GM21529 (cell line): ENCODE results near the gene DOCK9.
"Not testable (repeated sequence)": the region's sequence is repeated elsewhere in the genome, so short reads cannot be mapped to it uniquely, and the experiment has no call there.

Experiments
- ATAC-seq: cut with Tn5 transposase; IDR thresholded peaks from one replicate; pipeline ENCODE4 v1.9.1; 2021; ENCODE audit not compliant: unreplicated experiment

DOCK9 gene

DNA sequence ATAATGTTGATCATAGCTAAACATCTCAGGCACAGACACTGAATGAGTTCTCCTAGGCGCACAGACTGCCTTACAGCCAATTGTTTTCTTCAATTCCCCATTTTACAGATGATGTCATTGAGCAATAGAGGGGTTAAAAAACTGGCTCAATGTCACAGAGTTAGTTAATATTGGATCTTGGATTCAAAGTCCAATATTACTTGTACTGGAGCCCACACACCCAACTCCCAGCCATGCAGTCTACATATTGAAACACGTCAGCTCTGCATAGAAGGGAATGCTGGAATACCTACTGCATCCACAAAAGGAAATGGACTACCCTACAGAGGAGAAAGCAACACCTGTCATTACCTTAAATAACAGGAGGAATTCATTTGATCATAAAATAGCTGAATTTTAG is 149.2 kb downstream of the DOCK9 start:
- ATAC-seq = no peak

DNA sequence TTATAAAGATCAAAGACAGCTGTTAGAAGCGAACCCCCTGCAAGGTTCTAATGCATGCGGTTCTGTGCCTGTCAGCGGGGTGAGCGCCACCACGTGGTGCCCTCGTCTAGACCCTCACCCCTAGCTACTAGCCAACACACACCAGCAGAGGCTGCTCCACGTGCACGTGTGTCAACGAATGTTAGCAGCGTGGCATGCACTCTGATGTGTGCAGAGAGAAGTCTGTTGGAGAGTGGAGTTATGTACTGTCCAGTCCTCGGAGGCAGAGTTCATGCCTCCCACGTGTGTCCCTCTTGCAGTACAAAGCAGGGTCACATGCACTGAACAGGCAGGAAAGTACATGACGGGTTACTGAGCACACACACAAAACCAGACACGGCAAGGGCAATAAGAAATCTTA is 150.4 kb downstream of the DOCK9 start:
- no peak for ATAC-seq

DNA sequence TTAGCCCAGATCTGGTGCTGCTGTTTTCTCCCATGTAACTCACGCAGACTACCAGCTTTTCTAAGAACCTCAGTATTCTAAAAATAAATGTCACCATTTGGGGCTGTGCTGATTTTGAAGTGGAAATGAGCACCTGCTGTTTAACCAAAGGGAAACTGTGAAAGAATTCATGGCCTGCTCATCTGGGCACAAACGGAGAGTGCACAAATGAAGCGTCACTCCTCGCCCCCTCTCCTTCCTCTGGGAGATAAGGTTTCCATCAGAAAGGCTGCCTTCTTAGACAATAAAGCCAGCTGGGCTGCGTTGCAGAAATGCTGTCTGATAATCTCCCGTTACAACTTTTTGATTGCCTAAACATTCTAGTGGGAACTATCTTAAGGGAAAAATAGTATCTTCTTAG is 151.7 kb downstream of the DOCK9 start:
- no peak for ATAC-seq

DNA sequence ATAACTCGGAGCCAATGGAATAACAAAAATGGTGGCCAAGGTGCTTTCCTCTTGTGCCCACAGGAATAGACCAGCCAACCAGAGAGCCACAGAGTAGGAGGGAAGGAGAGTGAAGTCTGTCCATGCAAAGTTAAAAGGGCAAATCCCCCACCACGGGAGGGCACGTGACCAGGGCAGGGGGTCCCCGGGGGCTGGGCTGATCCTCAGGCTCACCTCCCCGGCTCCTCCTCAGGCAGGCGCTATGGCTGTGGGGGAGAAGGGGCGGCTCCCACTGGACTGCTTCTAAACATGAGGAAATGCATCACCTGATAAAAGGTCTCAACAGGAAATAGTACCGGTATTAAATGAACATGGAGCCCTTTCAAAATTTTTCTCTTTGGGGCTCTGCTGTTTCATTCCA is 152.2 kb downstream of the DOCK9 start:
- ATAC-seq = no peak

DNA sequence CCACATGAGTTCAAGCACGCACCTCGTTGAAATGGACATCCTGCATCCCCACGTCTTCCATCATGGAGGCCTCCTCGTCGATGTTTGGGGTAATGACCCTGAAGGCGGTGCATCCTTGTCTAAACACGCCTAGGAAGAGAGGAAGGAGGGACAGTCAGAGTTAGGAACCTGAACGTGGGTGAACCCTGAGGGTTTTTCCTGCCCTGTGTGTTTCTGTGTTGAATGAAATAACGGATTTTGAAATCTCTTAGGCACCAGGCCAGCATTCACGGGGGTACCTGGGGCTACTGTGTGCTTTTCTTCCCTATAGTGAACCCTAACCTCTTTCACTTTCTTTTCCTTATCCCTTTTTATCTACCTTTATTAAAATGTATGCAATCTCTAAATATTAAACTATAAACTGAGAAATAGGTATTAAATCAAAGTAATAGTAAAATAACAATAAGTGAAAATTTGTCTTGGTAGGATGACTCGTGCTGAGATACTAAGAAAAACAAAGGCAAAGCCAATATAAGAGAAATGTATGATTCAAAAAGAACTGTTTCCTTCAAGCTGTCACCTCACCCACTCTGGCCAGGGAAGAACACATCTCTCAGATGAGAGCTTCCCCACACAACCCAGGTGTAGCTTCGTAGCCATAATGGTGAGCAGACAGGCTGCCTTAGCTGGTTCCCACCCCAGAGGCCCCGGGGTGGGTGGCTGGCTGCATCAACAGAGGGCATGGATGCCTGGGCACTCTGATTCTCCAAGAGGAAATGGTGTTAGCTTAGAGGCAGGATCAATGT is 153.3 kb downstream of the DOCK9 start:
- ATAC-seq = no peak

GRCh38 chr13:98823442-98823841 is 154.4 kb downstream of the DOCK9 start:
- no peak for ATAC-seq

DNA sequence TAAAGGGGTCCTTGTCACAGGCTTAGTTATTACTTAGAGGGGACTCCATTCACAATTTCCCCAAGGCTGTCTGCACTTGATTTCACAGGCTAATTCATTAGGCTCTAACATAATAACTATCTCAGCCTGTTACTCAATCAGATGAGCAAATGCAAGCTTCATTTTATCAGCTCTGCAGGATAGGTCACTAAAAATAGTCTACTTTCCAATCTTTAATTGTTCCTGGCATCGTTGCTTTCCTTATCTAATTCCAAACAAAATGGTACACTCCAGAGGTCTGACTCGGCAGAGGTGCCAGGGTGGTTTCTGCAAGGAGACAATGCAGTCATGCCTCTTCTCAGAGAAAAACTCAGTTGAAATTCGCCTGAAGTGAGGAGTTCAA is 155.6 kb downstream of the DOCK9 start:
- no peak for ATAC-seq

DNA sequence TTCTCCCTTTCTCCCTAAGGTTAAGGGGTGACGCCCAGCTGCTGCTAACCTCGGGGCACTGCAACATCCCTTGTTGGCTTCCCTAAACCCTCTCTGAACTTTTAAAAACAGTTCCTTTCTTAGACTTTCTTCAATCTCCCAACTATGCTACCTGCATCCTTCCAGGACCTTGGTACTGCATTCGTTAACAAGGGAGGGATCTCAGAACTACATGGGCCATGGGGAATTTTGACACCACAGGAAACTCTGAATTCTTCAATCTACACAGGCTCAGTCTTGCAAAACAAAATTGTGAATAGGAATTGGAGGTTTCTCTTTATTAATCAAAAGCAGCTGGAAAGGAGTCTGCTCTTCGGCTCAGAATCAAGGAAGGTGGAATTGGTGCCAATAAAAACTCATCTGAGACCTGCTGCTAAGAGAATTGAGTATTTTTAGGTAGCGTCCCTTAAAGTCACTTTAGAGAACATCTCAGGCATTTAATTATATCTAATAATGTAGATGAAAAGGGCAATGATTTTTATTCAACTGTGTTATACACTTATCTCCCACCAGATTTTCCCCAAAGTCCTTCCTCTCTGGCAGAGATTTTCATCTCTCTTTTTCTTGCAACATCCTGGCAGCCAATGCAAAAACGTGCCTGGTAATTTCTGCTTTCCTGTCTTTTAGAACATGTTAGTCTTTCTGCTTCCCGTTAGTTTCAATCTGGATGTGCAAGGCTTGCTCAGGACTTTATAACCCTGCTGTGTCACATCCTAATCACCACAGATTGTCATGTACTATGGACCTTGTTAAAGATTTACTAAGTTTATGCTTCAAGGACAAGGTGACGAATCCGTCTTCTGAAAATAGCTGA is 156.3 kb downstream of the DOCK9 start:
- ATAC-seq = no peak

DNA sequence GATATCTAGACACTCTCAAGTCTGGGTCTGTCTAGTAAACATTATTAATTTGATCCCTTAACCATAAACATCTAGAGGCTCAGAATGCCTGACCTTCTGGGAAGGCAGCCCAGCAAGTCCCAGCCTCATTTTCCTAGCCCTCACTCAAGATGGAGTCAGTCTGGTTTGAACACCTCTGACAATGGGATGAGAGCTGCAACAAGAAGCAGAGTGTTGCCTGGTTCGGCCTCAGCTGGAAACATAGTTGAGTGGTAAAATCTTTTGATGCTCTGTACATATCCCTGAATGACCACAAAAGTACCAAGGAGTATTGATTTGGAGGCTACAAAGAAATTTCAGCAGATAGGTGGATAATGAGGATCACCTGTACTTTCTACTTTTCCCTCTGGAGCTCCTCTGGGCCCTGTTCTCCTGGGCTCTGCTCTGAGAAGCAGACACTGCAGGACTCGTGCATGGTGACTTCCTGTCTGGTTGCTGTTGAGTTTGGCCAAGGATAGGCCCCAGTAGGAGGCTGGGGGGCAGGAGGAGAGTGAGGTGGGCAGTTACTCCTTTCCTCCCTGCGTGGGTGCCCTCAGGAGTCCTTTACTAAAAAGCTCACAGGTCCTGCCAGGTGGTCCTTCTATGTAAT is 157.0 kb downstream of the DOCK9 start:
- no peak for ATAC-seq

DNA sequence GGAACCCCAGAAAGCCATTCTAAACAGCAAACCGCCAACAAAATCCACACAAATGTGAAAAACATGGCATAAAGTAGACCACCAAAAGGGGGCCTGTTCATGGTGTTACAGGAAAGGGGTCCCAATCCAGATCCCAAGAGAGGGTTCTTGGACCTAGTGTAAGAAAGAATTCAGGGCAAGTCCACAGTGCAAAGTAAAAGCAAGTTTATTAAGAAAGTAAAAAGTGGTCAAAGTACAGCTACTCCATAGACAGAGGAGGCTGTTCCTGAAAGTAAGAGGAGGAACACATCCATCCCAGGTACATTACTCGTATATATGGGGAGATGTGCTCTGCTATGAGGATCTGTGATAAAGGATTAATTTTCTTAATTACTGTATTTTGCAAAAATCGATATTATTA is 157.6 kb downstream of the DOCK9 start:
- no peak for ATAC-seq

DNA sequence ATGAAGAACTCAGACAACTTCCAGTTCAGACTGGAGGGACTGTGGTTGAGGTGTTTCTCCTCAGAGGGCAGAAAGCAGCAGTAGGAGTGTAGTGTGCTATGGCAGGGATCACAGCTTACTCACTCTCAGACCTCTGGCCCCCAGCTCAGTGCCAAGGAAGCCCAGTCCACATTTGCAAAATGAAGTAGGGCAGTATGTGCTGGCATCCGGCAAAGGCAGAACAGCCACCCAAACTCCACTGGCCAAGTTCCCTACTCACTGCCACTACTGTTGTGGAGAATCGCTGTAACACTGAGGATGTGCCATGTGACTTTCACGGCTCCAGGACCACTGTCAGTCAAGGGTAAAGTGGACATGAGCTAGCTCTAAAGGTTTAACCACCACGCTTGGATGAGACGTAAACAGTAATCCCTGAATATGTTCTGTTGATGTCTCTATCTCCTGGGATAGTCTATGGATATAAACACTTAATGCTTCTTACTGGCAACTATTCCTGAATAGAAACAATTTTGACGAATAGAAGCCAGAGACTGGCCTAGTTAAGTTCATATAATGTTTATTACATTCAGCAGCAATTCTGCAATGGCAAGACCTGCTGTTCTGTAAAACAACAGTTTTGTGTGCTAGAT is 158.4 kb downstream of the DOCK9 start:
- no peak for ATAC-seq

GRCh38 chr13:98816406-98816805 is 161.5 kb downstream of the DOCK9 start:
- no peak for ATAC-seq

DNA sequence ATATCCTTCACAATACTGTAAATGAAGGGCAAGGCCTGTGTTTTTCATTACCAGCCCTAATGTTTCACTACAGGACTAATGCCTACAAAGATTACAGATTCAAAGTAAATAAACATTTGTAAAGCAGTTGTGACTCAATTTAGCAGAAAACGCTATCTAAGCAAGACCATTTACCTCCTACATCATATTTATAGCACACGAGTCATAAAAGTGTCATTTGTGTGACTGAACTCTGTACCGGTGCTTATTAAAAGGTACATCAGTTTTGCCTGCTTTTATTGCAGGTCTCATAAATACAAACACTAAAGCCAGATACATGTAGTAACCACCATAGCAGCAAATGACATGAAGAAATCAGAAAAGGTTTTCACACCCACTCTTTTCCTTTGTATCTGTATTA is 163.9 kb downstream of the DOCK9 start:
- ATAC-seq = no peak

GRCh38 chr13:98812186-98812790 is 165.6 kb downstream of the DOCK9 start:
- not testable (repeated sequence) for ATAC-seq

DNA sequence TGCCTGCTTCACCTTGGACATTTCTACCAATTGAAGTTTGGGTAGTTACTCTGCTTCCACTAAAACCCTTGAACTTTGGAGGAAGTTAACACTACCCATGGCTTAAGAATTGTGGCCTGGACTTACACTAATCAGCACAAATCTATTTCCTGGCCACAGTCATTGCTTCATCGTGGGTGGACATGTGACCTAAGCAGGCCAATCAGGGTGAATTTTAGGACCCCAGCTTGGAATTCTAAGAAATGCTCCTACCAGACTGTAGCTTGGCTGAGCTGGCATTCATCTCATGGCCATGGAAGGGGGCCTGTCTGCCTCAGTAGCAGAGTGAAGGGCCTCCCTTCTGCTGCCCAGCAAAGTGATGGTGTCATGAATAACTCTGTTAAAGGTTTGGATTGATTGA is 167.1 kb downstream of the DOCK9 start:
- ATAC-seq = no peak

DNA sequence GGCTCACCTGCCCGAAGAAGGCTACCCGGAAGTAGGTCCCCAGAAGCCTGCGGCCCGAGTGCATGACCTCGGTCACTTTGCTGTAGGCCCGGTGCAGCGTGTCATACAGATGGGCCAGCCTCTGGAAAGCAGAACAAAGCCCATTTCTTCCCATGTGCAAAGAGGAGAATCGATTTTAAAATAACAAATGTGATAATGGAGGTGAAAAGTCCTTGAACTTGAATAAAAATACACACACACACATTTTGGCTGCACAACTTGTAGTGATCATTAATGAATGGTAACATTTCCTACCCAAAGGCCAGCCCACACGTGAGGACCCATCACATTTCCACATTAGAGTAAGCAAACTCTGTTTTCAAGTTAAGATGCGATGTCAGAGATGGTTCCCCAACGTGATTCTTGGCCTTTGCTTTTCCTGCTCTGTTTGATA is 168.5 kb downstream of the DOCK9 start:
- no peak for ATAC-seq

DNA sequence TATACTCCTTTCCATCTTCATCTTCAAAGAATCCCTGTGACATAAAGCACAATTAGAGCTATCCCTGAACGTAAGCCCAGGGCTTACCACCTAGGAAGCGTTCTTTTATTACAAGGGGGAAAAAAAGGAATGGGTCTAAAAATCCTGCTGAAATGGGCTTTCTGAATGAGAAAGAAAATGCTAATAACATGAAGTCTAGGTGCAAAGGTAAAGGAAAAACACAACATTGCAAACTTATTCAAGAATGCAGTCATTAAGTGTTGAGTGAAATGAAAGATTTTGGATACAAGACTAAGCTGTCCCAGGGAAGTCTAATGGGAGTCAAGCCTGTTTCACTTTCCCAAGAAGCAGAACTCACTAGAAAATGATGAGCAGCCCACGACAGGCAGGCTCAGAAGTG is 170.1 kb downstream of the DOCK9 start:
- no peak for ATAC-seq

DNA sequence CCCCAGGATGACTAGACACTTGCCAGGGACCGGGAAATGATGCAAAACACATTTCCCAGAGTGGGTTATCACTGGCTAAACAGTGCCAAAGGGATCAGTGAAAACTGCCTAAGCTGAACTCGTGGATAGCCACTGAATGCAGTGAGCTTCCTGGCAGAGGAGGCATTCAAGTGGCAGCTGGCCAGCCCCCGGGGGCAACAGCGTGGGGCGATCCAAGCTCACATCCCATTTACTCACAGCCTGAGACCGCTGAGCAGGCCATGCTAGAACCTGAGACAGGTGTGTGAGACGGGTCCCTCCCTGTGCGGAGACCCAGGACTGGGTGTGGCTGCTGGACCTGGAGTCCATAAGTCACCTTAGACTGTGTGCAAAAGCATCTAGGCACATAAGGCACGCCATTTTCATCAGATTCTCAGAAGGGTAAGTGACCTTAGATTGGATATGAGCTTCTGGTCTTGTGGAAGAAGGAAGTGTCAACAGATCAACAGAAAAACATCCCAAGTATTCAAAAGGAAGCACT is 173.5 kb downstream of the DOCK9 start:
- ATAC-seq = no peak

GRCh38 chr13:98803921-98804320 is 173.9 kb downstream of the DOCK9 start:
- no peak for ATAC-seq

DNA sequence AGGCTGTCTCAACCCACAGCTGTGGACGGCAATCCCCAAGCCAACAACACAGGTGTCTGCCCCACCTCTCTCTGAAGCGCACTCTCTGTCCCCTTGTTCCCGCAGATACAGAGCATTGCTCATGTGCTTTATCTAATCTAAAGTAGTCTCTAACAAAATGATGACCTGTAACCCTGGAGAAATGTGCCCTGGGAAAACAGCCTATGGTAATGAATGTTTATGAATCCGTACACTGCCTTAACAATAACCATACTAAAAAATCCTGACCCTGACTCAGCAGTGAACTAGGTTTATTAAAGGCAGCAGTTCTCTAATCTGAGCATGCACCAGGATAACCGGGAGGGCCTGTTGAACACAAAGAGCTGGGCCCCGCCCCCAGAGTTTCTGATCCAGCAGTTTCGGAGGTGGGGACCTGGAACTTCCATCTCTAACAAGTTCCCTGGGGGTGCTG is 174.7 kb downstream of the DOCK9 start:
- ATAC-seq = no peak

DNA sequence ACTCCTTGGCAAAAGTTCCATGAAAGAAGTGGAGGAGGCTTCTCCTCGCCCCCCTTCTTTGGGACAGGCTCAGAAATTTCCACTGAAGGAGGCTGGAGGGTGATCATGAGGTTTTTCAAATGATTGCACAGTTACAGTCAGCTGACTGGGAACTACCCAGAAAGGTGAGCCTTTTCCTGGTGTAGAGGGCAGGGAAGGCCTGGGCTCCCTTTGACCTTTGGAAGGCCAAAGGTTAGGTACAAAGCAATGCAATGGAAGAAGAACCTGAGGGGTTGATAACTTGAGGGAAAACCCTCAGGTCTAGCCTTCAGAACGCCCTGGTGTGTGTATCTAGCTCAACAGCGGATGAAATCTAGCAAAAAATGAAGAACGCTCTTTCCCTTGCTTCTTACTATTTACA is 175.3 kb downstream of the DOCK9 start:
- ATAC-seq = no peak
